ENCODE data around the gene ZFPM1.
A peak's percentile ranks its signal among the peaks of the same experiment; 100 is the strongest.

- TF ChIP-seq POLR2AphosphoS5 (IDR thresholded peaks at IDR 0.05) (peak in 1 of 2 donors; percentile 7), POLR2A (IDR thresholded peaks at IDR 0.05) (peak in 1 of 4 donors; percentile 20)
- TF ChIP-seq, protein P1, sequence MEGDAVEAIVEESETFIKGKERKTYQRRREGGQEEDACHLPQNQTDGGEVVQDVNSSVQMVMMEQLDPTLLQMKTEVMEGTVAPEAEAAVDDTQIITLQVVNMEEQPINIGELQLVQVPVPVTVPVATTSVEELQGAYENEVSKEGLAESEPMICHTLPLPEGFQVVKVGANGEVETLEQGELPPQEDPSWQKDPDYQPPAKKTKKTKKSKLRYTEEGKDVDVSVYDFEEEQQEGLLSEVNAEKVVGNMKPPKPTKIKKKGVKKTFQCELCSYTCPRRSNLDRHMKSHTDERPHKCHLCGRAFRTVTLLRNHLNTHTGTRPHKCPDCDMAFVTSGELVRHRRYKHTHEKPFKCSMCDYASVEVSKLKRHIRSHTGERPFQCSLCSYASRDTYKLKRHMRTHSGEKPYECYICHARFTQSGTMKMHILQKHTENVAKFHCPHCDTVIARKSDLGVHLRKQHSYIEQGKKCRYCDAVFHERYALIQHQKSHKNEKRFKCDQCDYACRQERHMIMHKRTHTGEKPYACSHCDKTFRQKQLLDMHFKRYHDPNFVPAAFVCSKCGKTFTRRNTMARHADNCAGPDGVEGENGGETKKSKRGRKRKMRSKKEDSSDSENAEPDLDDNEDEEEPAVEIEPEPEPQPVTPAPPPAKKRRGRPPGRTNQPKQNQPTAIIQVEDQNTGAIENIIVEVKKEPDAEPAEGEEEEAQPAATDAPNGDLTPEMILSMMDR (IDR thresholded peaks at IDR 0.05), result no peak
Observed at GRCh38 chr16:88455610-88456355, 2.7 kb downstream of the ZFPM1 start.
